AG10803 (cell line): ENCODE measurements around the gene ARHGAP24.

Source experiments
- DNase-seq: peaks from one replicate; pipeline ENCODE4 v3.0.0; 2010; ENCODE audit warnings: low read depth
- H3K4me3 ChIP-seq: 2 replicates; pipeline ENCODE4 v1.5.1; 2011; ENCODE audit warnings: mild to moderate bottlenecking, low read length, control low read depth
- CTCF ChIP-seq: conservative IDR thresholded peaks from 2 replicates; pipeline ENCODE4 v1.5.1; 2011; ENCODE audit warnings: mild to moderate bottlenecking, low read length, control low read depth, inconsistent platforms

ARHGAP24 gene

DNA sequence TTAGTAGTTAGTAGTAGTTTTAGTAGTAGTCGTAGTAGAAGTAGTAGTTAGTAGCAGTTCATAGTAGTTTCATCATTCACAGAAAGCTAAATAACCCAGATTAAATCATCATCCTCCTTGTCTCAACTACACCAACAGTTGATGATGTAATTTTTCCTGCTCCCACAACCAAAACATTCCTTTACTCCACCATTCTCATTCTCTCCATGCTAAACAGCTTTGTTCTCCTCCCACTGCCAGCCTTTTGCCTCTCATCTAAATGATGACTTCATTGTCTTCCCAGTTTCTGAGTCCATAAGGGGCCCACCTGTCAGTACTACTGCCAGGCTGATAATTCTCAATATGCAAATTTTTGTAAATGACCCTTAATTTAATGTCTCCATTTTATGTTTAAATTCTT is 68.9 kb downstream of the ARHGAP24 start:
- TF ChIP-seq CTCF = no peak
- DNase-seq = peak; percentile 67
- no peak overlapping the region for H3K4me3 ChIP-seq

DNA sequence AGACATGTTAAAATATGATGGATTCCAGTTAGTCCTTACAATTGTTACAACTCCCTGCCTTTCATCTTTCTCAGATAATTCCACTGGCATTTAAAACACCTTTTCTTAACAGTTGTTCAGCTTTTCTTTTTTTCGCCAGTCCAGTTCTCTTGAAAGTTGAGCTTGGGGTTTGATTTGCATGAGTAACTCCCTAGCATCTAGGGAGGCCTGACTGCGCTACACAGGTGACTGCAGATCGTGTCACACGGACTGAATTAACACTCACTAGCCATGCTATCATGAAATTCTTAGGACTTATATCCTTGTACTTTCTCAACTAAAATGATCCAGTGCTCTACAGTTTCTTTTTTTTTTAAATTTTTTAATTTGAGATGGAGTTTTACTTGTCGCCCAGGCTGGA is 69.8 kb downstream of the ARHGAP24 start:
- no peak for TF ChIP-seq CTCF
- DNase-seq = no peak
- H3K4me3 ChIP-seq = no peak overlapping the region

DNA sequence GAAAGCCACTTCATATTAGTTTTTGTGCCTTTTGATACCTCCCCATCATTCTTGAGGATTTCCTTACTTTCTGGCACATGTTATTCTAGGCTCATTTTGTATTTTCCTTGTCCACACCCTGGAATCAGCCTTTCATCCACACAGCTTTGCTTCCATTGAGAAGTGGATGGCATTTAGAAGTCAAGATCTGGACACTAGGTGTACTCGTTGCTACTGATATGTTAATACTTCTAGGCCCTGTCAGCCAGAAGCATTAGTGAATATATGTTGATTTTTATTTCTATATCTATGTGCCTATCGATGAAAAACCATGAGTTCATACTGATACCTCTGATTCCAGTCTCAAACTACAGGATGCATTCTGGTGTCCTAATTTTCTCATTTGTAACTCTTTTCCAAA is 73.2 kb downstream of the ARHGAP24 start:
- no peak for DNase-seq
- H3K4me3 ChIP-seq = no peak overlapping the region
- no peak for TF ChIP-seq CTCF

DNA sequence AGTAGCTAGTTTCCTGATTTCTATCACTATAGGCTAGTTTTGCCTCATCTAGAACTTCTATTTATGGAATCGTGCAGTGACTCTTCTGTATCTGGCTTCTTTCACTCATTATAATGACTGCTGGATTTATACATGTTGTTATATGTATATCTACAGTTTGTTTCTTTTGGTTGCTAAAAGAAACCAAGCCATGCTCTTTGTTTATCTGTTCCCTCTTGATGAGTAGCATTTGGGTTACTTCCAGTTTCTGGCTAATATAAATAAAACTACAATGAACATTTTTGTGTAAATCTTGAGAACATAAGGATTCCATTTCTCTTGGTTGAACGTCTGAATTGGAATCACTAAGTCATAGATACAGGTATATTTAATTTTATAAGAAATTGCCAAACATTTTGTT is 73.9 kb downstream of the ARHGAP24 start:
- no peak for DNase-seq
- no peak for TF ChIP-seq CTCF
- no peak overlapping the region for H3K4me3 ChIP-seq

DNA sequence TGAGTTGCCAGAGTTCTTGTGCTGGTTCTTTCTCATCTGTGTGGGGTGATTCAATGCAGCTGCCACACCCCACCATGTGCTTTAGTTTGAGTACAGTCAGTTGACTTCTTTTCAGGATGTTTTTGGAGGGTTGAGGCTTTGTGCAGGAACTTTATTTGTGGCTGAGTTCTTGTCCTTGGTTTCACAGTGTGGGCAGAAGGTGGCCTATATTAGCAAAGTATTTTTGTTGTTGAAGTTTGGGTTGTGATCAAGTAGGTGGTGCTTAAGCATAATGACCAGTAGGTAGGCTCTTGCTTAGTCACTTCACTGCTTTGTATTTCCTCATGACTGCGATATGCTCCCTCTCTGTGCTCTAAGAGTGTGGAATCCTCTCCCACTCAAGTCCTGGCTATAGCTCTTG is 80.3 kb downstream of the ARHGAP24 start:
- no peak overlapping the region for H3K4me3 ChIP-seq
- DNase-seq = peak; percentile 21

GRCh38 chr4:85556283-85556682 is 81.3 kb downstream of the ARHGAP24 start:
- no peak overlapping the region for H3K4me3 ChIP-seq
- no peak for DNase-seq

More for the DNA sequence above, 80.3 kb downstream of the ARHGAP24 start:
- no peak for TF ChIP-seq CTCF

More at GRCh38 chr4:85556283-85556682, 81.3 kb downstream of the ARHGAP24 start:
- no peak for TF ChIP-seq CTCF
